ENCODE results near the gene HOXA5.
A peak's percentile ranks its signal among the peaks of the same experiment; 100 is the strongest.

Gene HOXA5

GRCh38 chr7:27099453-27100370 lies 43.8 kb downstream of the HOXA5 start:
- no peak for TF ChIP-seq CTCF (IDR thresholded peaks at IDR 0.05; ENCODE audit: unreplicated experiment in 3 of 3)
- no peaks in the 10 kb centered on the region for H3K9me3 Mint-ChIP-seq
- H3K27ac Mint-ChIP-seq, result peak overlapping the region; percentile 99 to 100 (median 99)
- H3K4me3 Mint-ChIP-seq, result peak overlapping the region; percentile 94 to 97 (median 96)
- H3K36me3 Mint-ChIP-seq (ENCODE audit: low read depth), result peaks cover 30% of the 10 kb centered on the region
- H3K27me3 Mint-ChIP-seq (ENCODE audit: low read depth), result peaks cover 36% of the 10 kb centered on the region
- peaks cover 78% of the 10 kb centered on the region for H3K4me1 Mint-ChIP-seq

GRCh38 chr7:27098578-27099451 lies 44.7 kb downstream of the HOXA5 start:
- Mint-ChIP-seq H3K36me3 (ENCODE audit: low read depth) (peaks cover 30% of the 10 kb centered on the region), H3K27ac (peak overlapping the region; percentile 99 to 100 (median 99)), H3K4me1 (peaks cover 76% of the 10 kb centered on the region), H3K27me3 (ENCODE audit: low read depth) (peaks cover 44% of the 10 kb centered on the region), H3K4me3 (peak overlapping the region; percentile 94 to 97 (median 96)), H3K9me3 (no peaks in the 10 kb centered on the region)
- no peak for TF ChIP-seq CTCF (IDR thresholded peaks at IDR 0.05; ENCODE audit: unreplicated experiment in 3 of 3)

- Mint-ChIP-seq H3K9me3 (no peaks in the 10 kb centered on the region), H3K4me3 (peak overlapping the region; percentile 94 to 97 (median 96)), H3K27ac (peak overlapping the region; percentile 99 to 100 (median 99)), H3K4me1 (peaks cover 77% of the 10 kb centered on the region), H3K36me3 (ENCODE audit: low read depth) (peaks cover 30% of the 10 kb centered on the region), H3K27me3 (ENCODE audit: low read depth) (peaks cover 40% of the 10 kb centered on the region)
- no peak for TF ChIP-seq CTCF (IDR thresholded peaks at IDR 0.05; ENCODE audit: unreplicated experiment in 3 of 3)
Measured at GRCh38 chr7:27097686-27098577, 45.5 kb downstream of the HOXA5 start.

GRCh38 chr7:27096768-27097514 lies 46.5 kb downstream of the HOXA5 start:
- Mint-ChIP-seq H3K27ac (peak overlapping the region; percentile 99 to 100 (median 99)), H3K36me3 (ENCODE audit: low read depth) (peaks cover 30% of the 10 kb centered on the region), H3K27me3 (ENCODE audit: low read depth) (peaks cover 39% of the 10 kb centered on the region), H3K9me3 (no peaks in the 10 kb centered on the region), H3K4me3 (peak overlapping the region; percentile 94 to 97 (median 96)), H3K4me1 (peaks cover 81% of the 10 kb centered on the region)
- no peak for TF ChIP-seq CTCF (IDR thresholded peaks at IDR 0.05; ENCODE audit: unreplicated experiment in 3 of 3)

Measured in nephron (organoid).